Astrocyte of the hippocampus (primary cell): ENCODE data around the gene ZNF335.
A peak's percentile ranks its signal among the peaks of the same experiment; 100 is the strongest.
"Not testable (repeated sequence)": the region's sequence is repeated elsewhere in the genome, so short reads cannot be mapped to it uniquely, and the experiment has no call there.

Source experiments
- DNase-seq: peaks from one replicate; pipeline ENCODE4 v3.0.0; 2011; ENCODE audit warnings: low read depth, low spot score

Gene ZNF335

DNA sequence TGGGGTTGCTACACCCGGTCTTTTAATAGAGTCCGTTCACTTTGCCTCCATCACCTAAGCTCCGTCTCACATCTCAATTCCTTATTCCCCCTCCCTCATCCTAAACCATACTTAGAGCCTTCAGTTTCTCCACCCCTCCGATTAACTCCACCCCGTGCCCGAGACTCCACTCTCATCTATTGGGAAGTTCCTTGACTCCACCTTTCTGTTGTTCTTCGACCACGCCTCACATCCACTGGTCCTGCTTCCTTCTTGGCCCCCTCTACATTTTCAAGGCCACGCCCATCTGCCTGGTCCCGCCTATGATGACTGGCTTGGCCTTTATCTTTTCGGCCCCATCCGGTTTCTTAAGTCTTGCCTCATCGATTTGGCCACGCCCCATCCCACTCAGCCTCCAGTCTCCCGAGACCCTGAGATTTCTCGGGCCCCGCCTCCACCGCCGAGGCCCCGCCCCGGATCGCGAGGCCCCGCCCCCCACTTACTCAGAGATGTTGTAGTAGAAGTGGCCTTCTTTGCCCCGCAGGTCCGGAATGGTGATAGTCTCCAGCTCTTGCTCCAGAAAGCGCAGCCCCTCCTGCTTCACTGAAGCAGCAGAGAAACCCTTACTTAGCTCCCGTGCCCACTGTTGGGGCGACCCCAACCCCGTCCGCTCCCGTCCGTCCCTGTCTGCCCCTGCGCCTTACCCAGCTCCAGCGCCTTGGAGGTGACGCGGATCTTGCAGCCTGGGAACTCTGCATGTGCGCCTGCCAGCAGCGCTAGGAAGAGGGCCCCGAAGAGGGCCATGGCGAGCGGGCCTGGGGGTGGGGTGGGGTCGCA, 61.1 kb downstream of the ZNF335 start:
- peak; percentile 99 for DNase-seq

DNA sequence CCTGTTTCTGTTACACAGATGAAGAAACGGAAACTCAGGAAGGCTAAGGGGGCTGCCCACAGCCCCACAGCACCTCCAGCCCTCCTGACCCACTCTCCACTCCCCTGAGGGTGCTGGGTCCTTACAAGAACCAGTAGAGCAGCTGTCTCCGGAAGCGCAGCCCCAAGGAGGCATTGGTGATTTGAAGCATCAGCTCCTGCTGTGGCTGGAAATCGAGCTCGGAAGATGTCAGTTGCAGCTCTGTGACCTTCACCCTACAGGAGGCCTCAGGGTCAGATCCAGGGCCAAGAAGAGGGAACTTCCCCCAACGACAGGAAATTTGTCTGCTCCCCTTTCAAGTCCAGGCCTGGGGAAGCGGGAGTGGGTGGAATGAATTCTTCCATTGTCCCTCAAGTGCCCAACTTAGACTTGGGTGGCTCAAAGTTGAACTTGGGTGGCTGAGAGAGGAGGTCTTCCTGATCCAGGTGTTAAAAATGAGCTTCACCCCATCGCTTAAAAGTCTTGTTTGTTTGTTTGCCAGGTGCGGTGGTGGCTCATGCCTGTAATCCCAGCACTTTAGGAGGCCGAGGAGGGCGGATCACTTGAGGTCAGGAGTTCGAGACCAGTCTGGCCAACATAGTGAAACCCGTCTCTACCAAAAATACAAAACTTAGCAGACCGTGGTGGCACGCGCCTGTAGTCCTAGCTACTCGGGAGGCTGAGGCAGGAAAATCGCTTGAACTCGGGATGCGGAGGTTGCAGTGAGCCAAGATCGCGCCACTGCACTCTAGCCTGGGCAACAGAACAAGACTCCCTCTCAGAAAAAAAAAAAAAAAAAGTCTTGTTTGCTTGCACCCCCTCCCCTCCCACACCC, 62.0 kb downstream of the ZNF335 start:
- no peak for DNase-seq

DNA sequence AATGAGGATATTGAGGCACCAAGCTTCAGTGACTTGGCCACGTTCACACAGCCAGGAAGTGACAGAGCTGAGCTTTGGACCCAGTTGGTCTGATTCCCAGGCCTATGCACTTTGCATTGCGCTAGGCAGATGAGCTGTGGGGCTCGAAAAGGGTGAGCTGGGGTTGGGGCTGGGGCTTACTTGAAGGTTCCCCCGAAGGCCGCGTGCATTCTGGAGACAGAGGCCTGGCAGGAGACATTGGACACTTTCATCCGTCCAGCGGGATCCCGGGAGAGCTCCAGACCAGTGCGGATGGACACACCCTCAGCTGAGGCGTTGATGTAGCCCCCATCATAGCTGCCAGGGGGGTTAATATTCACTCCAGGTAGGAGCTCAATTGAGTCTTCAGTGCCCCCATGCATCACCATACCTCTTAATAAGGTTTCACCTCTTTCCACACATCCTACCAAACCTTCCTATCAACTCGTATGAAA, 62.6 kb downstream of the ZNF335 start:
- no peak for DNase-seq

DNA sequence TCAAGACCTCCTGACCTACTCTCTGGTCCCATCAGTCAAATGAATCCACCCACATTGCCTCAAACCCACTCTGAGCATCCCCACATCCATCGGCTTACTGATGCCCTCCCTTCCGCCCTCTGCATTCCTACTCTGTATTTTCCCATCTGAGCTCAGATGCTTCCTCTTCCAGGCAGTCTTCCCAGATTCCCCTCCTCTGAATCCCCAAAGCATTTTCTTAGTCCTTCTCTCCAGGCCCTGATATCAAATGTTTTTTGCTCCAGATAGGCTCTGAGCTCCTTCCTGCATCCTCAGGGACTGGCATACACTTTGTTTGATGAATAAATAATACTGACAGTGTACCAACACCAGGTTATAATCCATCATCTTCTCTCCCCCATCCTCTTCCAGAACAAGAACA, 63.9 kb downstream of the ZNF335 start:
- DNase-seq: no peak

DNA sequence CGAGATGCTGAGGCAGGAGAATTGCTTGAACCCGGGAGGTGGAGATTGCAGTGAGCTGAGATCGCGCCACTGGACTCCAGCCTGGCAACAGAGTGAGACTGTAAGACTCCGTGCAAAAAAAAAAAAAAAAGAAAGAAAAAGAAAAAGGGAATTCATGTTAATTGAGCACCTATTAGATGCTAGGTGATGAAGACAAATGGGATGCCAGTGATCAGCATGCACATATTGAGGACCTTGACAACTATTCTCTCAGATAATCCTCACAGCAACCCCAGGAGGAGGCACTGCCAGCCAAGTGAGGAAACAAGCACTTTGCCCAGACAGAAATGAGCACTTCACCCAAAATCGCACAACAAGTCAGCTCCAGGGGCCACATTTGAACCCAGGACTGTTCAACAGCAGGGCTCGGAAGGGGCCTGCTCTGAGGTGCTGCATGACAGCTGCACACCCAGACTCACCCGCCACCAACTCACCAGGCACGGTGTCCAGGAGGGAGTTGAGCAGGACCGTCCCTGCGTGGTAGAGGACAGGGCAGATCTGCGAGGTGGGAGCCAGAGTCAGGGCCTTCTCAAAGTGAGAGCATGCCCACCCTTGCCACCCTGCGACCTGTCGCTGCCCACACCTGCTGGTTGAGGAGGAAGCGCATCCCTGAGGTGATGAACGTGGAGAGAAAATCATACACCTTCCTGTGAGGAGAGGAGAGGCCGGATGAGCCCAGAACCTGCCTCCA, 64.6 kb downstream of the ZNF335 start:
- no peak for DNase-seq

DNA sequence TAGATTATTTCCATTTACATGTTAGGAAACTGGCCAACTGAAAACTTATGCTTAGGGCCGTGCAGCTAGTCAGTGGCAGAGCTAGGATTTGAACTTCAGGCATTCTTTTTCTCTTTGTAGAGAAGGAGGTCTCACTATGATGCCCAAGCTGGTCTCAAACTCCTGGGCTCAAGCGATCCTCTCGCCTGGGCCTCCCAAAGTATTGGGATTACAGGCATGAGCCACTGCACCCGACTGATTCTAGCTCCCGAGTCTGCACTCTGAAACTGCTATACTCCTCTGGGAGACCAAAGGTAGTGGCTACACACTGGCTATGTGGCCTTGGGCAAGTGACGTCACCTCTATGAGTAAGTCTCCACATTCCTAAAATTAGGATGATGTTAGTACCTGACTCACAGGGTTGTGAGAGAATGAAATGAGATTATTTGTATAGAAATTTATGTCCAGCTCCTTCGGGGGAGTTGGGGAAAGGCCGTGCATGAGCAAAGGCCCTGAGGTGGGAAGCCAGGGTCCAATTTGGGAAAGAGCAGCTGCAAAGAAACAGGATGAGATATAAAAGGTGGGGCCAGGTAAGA, 66.4 kb downstream of the ZNF335 start:
- peak; percentile 76 for DNase-seq

DNA sequence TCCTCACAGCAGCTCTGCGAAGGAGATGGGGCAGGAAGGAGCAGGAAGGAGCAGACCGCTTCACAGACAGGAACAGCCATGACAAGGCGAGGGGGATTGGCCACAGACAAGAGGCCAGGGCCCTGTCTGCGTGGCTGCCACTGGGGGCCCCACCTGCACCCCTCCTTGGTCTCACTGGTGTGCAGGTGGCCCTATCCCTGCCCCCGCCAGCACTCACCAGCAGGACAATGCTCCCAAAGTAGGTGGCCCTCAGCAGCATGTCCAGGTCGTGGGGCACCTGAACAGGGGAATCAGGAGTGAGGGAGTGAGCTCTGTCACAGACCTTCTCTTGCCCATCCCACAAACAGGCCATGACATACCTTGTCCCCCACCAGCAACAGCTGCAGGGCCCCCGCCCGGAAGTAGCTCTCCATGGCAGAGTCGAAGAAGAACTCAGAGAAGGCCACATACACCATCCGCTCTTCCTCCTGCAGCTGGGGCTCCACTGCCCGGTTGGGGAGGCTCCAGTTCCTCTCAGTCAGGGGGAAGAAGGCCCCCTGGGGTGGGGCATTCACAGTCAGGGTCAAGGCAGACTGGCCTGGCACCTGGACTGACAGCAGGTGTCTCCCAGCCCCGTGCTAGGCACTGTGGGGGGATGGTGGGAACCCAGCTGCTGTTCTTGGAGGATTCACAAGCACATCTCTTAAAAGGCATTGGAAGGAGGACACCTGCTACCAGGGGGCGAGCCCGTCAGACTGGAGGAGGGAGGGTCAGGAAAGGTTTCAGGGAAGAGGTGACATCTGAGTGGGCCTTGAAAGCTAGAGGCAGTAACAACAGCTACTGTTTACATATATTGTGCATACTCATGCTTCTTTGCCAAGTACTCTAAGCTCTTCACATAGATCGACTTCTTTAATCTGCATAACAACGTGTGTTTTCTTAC, 67.2 kb downstream of the ZNF335 start:
- no peak for DNase-seq

DNA sequence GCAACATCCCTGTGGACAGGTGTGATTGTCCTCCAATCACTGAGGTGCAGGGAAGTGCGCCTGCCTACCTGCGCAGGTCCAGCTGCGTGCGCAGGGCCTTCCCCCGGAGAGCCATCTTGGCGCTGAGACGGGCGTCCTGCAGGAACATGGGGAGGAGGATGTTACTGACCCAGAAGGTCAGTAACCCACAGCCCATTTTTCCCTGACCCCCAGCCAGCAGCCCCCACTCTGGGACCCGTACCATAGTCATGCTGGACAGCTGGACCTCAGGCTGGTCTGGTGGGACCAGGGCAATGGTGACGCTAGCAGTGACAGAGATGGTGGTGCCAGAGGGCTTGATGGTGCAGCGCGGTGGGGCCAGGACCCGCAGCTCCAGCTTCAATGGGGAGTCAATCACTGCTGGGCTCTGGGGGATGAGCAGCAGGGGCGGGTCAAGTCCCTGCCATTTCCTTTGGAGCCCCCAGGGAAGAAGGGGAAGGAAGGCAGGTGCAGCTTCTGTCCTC, 69.8 kb downstream of the ZNF335 start:
- no peak for DNase-seq

DNA sequence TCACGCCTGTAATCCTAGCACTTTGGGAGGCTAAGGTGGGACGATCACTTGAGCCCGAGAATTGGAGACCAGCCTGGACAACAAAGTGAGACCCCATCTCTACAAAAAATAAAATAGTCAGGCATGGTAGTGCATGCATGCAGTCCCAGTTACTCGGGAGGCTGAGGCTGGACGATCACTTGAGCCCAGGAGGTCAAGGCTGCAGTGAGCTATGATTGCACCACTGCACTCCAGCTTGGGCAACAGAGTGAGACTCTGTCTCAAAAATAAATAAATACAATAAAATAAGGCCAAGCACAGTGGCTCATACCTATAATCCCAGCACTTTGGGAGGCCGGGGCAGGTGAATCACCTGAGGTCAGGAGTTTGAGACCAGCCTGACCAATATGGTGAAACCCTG, 70.7 kb downstream of the ZNF335 start:
- not testable (repeated sequence) for DNase-seq

DNA sequence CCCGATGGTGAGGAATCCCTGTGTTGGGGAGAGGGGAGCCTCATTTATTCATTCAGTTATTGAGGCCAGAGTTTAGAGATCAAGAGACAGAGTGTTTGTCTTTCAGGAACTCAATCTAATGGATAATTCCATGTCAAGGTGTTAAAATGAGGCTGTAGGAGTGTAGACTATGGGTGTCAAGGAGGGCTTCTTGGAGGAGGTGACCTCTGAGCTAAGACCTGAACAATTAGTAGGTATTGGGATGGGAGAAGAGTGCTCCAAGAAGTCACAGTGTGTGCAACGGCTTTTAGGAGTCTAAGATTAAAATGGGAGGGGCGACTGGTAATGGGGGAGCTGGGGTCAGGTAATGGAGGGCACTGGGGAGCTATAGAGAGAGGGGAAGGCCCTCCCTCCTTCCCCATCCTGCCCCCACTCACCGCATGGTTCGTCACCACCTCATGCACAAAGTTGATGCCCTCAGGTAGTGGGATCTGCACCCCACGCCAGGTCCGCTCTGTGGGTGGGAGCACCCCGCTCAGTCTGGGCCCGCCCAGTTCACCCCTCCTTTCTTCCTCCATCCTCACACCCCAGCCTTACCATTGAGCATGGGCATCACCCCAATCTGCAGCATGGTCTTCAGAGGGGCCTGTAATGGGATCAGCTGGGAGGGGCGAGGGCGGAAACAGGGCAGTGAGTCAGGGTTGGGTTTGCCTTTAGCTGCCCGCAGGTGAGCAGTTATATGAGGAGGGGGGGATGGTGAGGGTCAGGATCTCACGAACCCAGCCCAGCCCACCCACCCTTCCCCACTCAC, 72.8 kb downstream of the ZNF335 start:
- no peak for DNase-seq
